Ascending aorta (tissue), 2 donors: ENCODE data around the gene CYB561D2. TPM values are rescaled to one million over a fixed set of nuclear protein-coding genes. Genes with fewer than 3 reads are reported as not detected.
"Not testable (repeated sequence)": the region's sequence is repeated elsewhere in the genome, so short reads cannot be mapped to it uniquely, and the experiment has no call there.

Experiments used
- DNase-seq, 2 donors: peaks; one replicate each; pipeline ENCODE4 v3.0.0-alpha.2; 2019; ENCODE audit warnings: low spot score in 2 of 2
- H3K27ac ChIP-seq, 2 donors: fragments of 200-600 bp; sonication (generic); one replicate each; pipeline ENCODE4 v1.5.1; 2016 to 2017; ENCODE audit warnings: mild to moderate bottlenecking in 1 of 2
- H3K27me3 ChIP-seq: fragments of 200-600 bp; sonication (generic); one replicate; pipeline ENCODE4 v1.5.1; 2017
- H3K36me3 ChIP-seq, 2 donors: fragments of 200-600 bp; sonication (generic); one replicate each; pipeline ENCODE4 v1.5.1; 2016
- H3K4me1 ChIP-seq, 2 donors: fragments of 200-600 bp; sonication (generic); one replicate each; pipeline ENCODE4 v1.5.1; 2016 to 2017; ENCODE audit warnings: mild to moderate bottlenecking in 1 of 2
- H3K4me3 ChIP-seq, 2 donors: fragments of 200-600 bp; sonication (generic); one replicate each; pipeline ENCODE4 v1.5.1; 2016 to 2017; ENCODE audit warnings: mild to moderate bottlenecking in 1 of 2
- H3K9me3 ChIP-seq, 2 donors: fragments of 200-600 bp; sonication (generic); one replicate each; pipeline ENCODE4 v1.5.1; 2016
- intact Hi-C: fragments of 100-400 bp; cut with DNase I; formaldehyde crosslinking; loops from one replicate; pipeline ENCODE4 v1.15.1; 2023
- total RNA-seq: library from RNA; depleted of rRNA; stranded (reverse); fragments of >200 nt; gene quantifications from one replicate; pipeline ENCODE4 v1.1.0, GENCODE V29; 2016
- TF ChIP-seq, protein P1 (sequence below), 3 experiments: fragments of 200-600 bp in 2 of 3; fragments of 450-650 bp in 1 of 3; sonication (generic) in 2 of 3; IDR thresholded peaks; one replicate each; pipeline ENCODE4 v1.5.1; 2016 to 2019; ENCODE audit warnings: antibody characterized with exemption in 3 of 3, mild to moderate bottlenecking in 1 of 3, moderate library complexity in 1 of 3

Gene CYB561D2, protein sequence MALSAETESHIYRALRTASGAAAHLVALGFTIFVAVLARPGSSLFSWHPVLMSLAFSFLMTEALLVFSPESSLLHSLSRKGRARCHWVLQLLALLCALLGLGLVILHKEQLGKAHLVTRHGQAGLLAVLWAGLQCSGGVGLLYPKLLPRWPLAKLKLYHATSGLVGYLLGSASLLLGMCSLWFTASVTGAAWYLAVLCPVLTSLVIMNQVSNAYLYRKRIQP
- total RNA-seq: 20.2 TPM

DNA sequence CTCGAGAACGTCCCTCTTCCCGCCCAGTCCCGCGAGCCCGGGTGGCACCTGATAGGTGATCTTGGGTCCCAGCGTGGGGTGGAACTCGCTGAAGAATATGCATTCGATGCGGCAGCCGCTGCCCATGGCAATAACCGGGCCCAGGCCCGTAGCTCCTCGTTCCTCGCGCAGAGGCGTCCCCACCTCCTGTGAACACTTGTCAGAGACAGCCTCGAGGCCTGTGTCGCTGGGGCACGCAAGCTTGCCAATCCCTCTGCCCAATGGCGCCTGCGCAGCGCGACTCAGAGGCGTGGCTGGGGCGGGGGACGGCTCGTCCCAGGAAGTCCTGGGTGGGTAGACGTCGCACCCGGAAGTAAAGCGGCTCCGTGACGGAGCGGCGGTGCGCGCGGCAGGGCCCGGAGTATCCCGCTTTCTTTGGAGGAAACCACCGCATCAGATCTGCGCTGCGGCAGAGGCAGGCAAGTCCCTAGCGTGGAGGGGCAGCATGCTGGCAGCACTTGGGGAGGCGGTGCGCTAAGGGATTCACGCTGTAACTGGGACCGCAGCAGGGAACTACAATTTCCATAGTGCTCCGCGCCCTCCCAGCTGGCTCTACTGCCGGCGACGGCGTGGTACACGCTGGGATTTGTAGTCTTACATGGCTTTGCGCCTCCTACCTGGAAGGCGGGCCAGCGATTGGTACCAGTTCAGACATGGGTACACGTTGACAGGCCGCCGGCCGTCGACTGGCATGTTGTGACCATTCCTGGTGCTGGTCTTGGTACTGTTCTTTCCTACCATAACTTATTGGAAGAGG is at the start of gene CYB561D2, which contains the start of gene NPRL2:
Gene CYB561D2 (plus strand): TSS at position 336 of the 796 bp plus-strand sequence. CDS start 572 bp downstream, outside the sequence.
Gene NPRL2 (minus strand): TSS at position 249 of the 796 bp plus-strand sequence. CDS start 123 bp downstream, at position 126.
- no peaks in the 10 kb centered on the region for H3K9me3 ChIP-seq
- H3K27ac ChIP-seq: peak within 1 kb of the TSS; percentile 89 to 93
- no peaks in the 10 kb centered on the region for H3K27me3 ChIP-seq
- intact Hi-C loops: loop anchor here (1.0 to 5.0 kb wide), 2 partner anchors 9 to 252 kb away; partner anchors contain the start of gene TMEM115
- peak; percentile 89 to 98 for DNase-seq
- peaks cover 18 to 40% of the 10 kb centered on the region in 2 donors for H3K36me3 ChIP-seq
- H3K4me1 ChIP-seq: peaks cover 14 to 22% of the 10 kb centered on the region in 2 donors
- TF ChIP-seq, protein P1, sequence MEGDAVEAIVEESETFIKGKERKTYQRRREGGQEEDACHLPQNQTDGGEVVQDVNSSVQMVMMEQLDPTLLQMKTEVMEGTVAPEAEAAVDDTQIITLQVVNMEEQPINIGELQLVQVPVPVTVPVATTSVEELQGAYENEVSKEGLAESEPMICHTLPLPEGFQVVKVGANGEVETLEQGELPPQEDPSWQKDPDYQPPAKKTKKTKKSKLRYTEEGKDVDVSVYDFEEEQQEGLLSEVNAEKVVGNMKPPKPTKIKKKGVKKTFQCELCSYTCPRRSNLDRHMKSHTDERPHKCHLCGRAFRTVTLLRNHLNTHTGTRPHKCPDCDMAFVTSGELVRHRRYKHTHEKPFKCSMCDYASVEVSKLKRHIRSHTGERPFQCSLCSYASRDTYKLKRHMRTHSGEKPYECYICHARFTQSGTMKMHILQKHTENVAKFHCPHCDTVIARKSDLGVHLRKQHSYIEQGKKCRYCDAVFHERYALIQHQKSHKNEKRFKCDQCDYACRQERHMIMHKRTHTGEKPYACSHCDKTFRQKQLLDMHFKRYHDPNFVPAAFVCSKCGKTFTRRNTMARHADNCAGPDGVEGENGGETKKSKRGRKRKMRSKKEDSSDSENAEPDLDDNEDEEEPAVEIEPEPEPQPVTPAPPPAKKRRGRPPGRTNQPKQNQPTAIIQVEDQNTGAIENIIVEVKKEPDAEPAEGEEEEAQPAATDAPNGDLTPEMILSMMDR (IDR thresholded peaks at IDR 0.05): no peak
- peak within 1 kb of the TSS; percentile 63 to 76 for H3K4me3 ChIP-seq

DNA sequence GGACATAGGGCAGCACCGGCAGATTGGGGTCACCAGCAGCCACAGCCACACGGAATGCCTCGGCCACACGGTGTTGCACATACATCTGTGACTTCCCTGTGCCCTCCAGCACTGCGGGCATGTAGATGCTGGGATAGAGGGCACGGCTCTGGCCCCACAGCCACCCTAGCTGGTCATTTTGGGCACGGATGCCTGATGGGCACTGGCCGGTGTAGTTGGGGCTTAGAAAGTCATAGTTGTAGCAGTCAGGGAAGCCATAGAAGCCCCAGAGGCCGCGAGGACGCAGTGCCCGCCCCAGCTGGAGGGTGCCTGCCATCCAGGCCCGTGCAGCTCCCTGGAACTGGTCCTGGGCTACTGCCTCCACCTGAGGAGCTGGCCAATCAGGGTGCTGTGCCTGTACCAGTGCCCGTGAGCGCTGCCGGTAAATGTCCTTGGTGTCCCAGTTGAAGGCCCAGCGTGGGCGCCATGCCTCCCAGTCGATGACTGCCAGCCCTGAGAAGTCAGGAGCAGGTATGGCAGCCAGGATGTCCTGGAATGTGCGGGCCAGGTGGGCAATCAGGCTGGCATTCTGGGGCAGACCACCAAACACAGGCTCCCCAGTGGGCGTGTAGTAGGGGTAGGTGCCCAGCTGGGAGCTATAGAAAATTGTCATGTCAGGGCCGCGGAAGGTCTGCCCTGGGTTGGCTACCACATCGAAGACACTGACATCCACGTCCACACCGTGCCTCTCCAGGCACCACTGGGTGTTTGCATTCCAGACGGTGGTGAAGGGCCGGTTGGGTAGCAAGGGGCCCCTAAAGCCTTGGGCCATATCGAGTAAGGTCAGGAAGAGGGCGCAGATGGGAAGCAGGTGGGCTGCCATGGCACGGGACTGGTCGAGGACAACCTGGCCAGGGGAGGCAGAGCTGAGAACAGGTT is 48.3 kb upstream of the CYB561D2 start:
- no peak for DNase-seq
- intact Hi-C loops: no loop called here
- Histone ChIP-seq H3K27ac (peak overlapping the region in 1 of 2 donors; percentile 38), H3K4me1 (peaks cover 13 to 19% of the 10 kb centered on the region in 2 donors), H3K4me3 (peak overlapping the region in 1 of 2 donors; percentile 17), H3K27me3 (no peaks in the 10 kb centered on the region), H3K9me3 (no peaks in the 10 kb centered on the region), H3K36me3 (no peaks in the 10 kb centered on the region)
- TF ChIP-seq, protein P1 (IDR thresholded peaks at IDR 0.05): no peak

DNA sequence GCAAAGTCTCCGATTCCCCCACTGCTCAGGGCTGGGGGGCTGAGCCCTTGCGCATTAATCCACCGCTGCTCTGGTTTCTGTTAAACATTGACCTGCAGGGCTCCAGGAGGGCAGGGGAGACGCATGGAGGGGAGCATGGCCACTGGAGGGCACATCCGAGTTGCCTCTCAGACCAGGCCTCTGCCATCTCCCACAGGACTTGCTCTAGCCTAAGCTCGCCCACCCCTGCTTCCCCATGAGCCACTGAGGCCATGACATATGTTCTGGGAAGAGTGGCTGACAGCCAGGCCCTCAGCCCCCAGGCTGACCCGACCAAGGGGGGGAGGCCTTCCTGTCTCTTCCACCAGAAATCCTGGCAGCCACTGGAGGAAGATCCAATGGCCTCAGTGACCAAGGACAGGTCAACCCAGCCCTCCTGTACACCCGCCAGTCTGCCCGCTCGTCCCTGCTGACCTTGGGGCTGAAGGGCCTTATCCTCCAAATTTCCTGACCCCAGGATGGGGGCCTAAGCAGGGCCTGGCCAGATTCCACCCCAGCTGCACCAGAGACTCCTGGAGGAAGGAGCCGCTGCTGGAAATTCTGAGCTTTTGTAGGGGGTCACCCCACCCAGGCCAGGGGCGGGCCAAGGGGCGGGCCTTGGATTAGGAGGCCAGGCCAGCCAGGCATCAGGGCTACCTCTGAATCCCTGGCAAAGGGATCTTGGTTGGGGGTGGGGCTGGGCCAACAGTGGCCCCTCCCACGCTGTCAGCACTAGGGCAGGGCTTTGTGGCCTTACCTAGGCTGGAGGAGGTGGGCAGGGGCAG is 47.4 kb upstream of the CYB561D2 start, which contains the start of gene HYAL1:
Gene HYAL1 (minus strand): TSS at position 562 of the 803 bp plus-strand sequence. CDS start 618 bp downstream, outside the sequence.
- peak within 1 kb of the TSS; percentile 17 to 38 for H3K27ac ChIP-seq
- no peak for DNase-seq

GRCh38 chr3:50304601-50305000 is 46.1 kb upstream of the CYB561D2 start:
- H3K4me3 ChIP-seq: no peak overlapping the region
- no peaks in the 10 kb centered on the region for H3K27me3 ChIP-seq
- H3K4me1 ChIP-seq: peaks cover 7 to 8% of the 10 kb centered on the region in 2 donors
- no peak for DNase-seq
- no peak overlapping the region for H3K27ac ChIP-seq
- intact Hi-C loops: no loop called here
- H3K9me3 ChIP-seq: no peaks in the 10 kb centered on the region
- TF ChIP-seq, protein P1 (IDR thresholded peaks at IDR 0.05): no peak
- no peaks in the 10 kb centered on the region for H3K36me3 ChIP-seq

More for the DNA sequence above, 47.4 kb upstream of the CYB561D2 start, which contains the start of gene HYAL1:
- intact Hi-C loops: no loop called here
- peaks cover 13 to 16% of the 10 kb centered on the region in 2 donors for H3K4me1 ChIP-seq
- no peaks in the 10 kb centered on the region for H3K36me3 ChIP-seq
- no peaks in the 10 kb centered on the region for H3K27me3 ChIP-seq
- TF ChIP-seq, protein P1 (IDR thresholded peaks at IDR 0.05): no peak
- H3K9me3 ChIP-seq: no peaks in the 10 kb centered on the region
- H3K4me3 ChIP-seq: peak within 1 kb of the TSS; percentile 17 to 33

- intact Hi-C loops, H3K27ac ChIP-seq, DNase-seq, H3K4me1 ChIP-seq, H3K36me3 ChIP-seq, H3K27me3 ChIP-seq, H3K4me3 ChIP-seq, H3K9me3 ChIP-seq: not testable (repeated sequence)
These were observed 38.6 kb upstream of the CYB561D2 start for GRCh38 chr3:50312041-50312440.
